ENCODE data around the gene LAPTM5.
"Not testable (repeated sequence)": the region's sequence is repeated elsewhere in the genome, so short reads cannot be mapped to it uniquely, and the experiment has no call there.

LAPTM5 gene

GRCh38 chr1:30768830-30769718 lies 11.5 kb upstream of the LAPTM5 start:
- DNase-seq = no peak

- no peak for DNase-seq
Measured at GRCh38 chr1:30768159-30768829, 10.7 kb upstream of the LAPTM5 start.

GRCh38 chr1:30766948-30767347 lies 9.4 kb upstream of the LAPTM5 start:
- not testable (repeated sequence) for DNase-seq

GRCh38 chr1:30765556-30766434 lies 8.2 kb upstream of the LAPTM5 start:
- DNase-seq = no peak

- no peak for DNase-seq
Measured at GRCh38 chr1:30764939-30765555, 7.5 kb upstream of the LAPTM5 start.

GRCh38 chr1:30764396-30764795 lies 6.8 kb upstream of the LAPTM5 start:
- DNase-seq = no peak

GRCh38 chr1:30763651-30764248 lies 6.2 kb upstream of the LAPTM5 start:
- peak; percentile 64 for DNase-seq

- no peak for DNase-seq
Measured at GRCh38 chr1:30762930-30763650, 5.5 kb upstream of the LAPTM5 start.

- no peak for DNase-seq
Measured at GRCh38 chr1:30762152-30762929, 4.8 kb upstream of the LAPTM5 start.

GRCh38 chr1:30761381-30762151 lies 4.0 kb upstream of the LAPTM5 start:
- DNase-seq = no peak

GRCh38 chr1:30760596-30761324 lies 3.2 kb upstream of the LAPTM5 start:
- no peak for DNase-seq

GRCh38 chr1:30759718-30760281 lies 2.2 kb upstream of the LAPTM5 start:
- DNase-seq = no peak

GRCh38 chr1:30758785-30759380 lies 1.3 kb upstream of the LAPTM5 start:
- no peak for DNase-seq

GRCh38 chr1:30758121-30758688 lies 631 bp upstream of the LAPTM5 start:
- no peak for DNase-seq

- peak; percentile 76 for DNase-seq
Measured at GRCh38 chr1:30756545-30757351, 826 bp downstream of the LAPTM5 start.

- DNase-seq = no peak
Measured at GRCh38 chr1:30756206-30756544, 1.4 kb downstream of the LAPTM5 start.

- DNase-seq = no peak
Measured at GRCh38 chr1:30755746-30756145, 1.8 kb downstream of the LAPTM5 start.

Measured in right forelimb (tissue), 1 donor.